ENCODE results near the gene APOC3.

DNA sequence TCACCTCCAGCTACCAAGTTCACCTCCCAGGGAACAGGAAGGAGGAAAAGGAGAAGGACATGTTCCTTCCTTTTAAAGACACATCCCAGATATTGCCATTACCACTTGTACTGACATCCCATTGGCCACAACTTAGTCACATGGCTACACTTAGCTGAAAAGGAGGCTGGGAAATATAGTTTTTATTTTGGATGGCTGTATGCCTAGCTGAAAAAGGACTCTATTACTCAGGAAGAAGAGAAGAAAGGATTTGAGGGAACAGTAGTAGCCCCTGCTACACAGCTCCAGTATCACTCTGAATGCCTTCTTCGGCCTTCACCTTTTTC is 36.0 kb upstream of the APOC3 start:
- TF ChIP-seq RAD51 (IDR thresholded peaks at IDR 0.05) (no peak), HDAC2 (IDR thresholded peaks at IDR 0.05) (no peak), BHLHE40 (IDR thresholded peaks at IDR 0.05; ENCODE audit: borderline replicate concordance in 1 of 2, low read depth in 2 of 2, low read length in 1 of 2) (no peak)
